Muscle of back (tissue), 11 donors: ENCODE data around the gene CTNNA2. TPM values are rescaled to one million over a fixed set of nuclear protein-coding genes. Genes with fewer than 3 reads are reported as not detected.
"Not testable (repeated sequence)": the region's sequence is repeated elsewhere in the genome, so short reads cannot be mapped to it uniquely, and the experiment has no call there.

ENCODE experiments used
- DNase-seq, 3 donors: peaks; one replicate each; pipeline versions ENCODE4 v3.0.0 to v3.0.0-alpha.2; 2013
- polyA plus RNA-seq, 10 donors: library from polyadenylated mRNA; unstranded; fragments of 120-200 nt; gene quantifications; one replicate each; pipeline ENCODE4 v1.2.1, GENCODE V29; 2013; ENCODE audit not compliant: insufficient read length in 10 of 10

The CTNNA2 gene
- polyA plus RNA-seq, 10 donors, result 0.13 to 1.4 (median 0.46) TPM

- DNase-seq, result no peak
These were observed 673.4 kb downstream of the CTNNA2 start for GRCh38 chr2:80186262-80186661.

GRCh38 chr2:80187156-80187555 is 674.3 kb downstream of the CTNNA2 start:
- DNase-seq, result no peak

GRCh38 chr2:80190166-80190565 is 677.3 kb downstream of the CTNNA2 start:
- no peak for DNase-seq

GRCh38 chr2:80193566-80193965 is 680.7 kb downstream of the CTNNA2 start:
- DNase-seq, result no peak

GRCh38 chr2:80195034-80195433 is 682.2 kb downstream of the CTNNA2 start:
- no peak for DNase-seq

GRCh38 chr2:80198042-80198441 is 685.2 kb downstream of the CTNNA2 start:
- DNase-seq, result no peak

- no peak for DNase-seq
These were observed 686.7 kb downstream of the CTNNA2 start for GRCh38 chr2:80199504-80199903.

- DNase-seq, result not testable (repeated sequence)
These were observed 691.1 kb downstream of the CTNNA2 start for GRCh38 chr2:80203929-80204328.

- no peak for DNase-seq
These were observed 692.6 kb downstream of the CTNNA2 start for GRCh38 chr2:80205498-80205897.

GRCh38 chr2:80209458-80209857 is 696.6 kb downstream of the CTNNA2 start:
- no peak for DNase-seq

- DNase-seq, result no peak
These were observed 704.6 kb downstream of the CTNNA2 start for GRCh38 chr2:80217446-80217845.

GRCh38 chr2:80222644-80223043 is 709.8 kb downstream of the CTNNA2 start:
- no peak for DNase-seq

- no peak for DNase-seq
These were observed 718.6 kb downstream of the CTNNA2 start for GRCh38 chr2:80231421-80231820.

- DNase-seq, result no peak
These were observed 720.5 kb downstream of the CTNNA2 start for GRCh38 chr2:80233333-80233732.

- peak in 1 of 3 donors; percentile 5 for DNase-seq
These were observed 726.0 kb downstream of the CTNNA2 start for GRCh38 chr2:80238692-80239469.

- no peak for DNase-seq
These were observed 729.6 kb downstream of the CTNNA2 start for GRCh38 chr2:80242355-80242910.

GRCh38 chr2:80244905-80245584 is 732.2 kb downstream of the CTNNA2 start:
- DNase-seq, result no peak

GRCh38 chr2:80246534-80246933 is 733.7 kb downstream of the CTNNA2 start:
- DNase-seq, result no peak

GRCh38 chr2:80247339-80247738 is 734.5 kb downstream of the CTNNA2 start:
- no peak for DNase-seq

- DNase-seq, result no peak
These were observed 735.3 kb downstream of the CTNNA2 start for GRCh38 chr2:80248146-80248545.

GRCh38 chr2:80252294-80252986 is 739.6 kb downstream of the CTNNA2 start:
- no peak for DNase-seq
